IMR-90 (cell line): ENCODE results near the gene OSBPL1A. TPM values are rescaled to one million over a fixed set of nuclear protein-coding genes. Genes with fewer than 3 reads are reported as not detected.

ENCODE experiments used
- ATAC-seq: fragments of 200-7000 bp; cut with Tn5 transposase; 2 replicates; pipeline ENCODE4 v1.9.1; 2020; ENCODE audit warnings: low read depth, mild to moderate bottlenecking, moderate library complexity
- BruUV-seq: library from RNA; stranded (reverse); fragments of 400-500 nt; replicated peaks from 2 replicates; lab custom pipeline; 2021; lab: Mats Ljungman, UMichigan
- CTCF ChIA-PET: fragments of 300-600 bp; formaldehyde crosslinking; extraction: SDS; loops from one replicate; lab custom pipeline; 2021; ENCODE audit warnings: antibody characterized with exemption; lab: Yijun Ruan, JAX
- POLR2A ChIA-PET: fragments of 300-600 bp; sonication (Branson Sonifier 250); formaldehyde crosslinking; loops from one replicate; lab custom pipeline; 2022; ENCODE audit warnings: antibody characterized with exemption; ENCODE audit not compliant: unreplicated experiment; lab: Charles Lee
- DNase-seq: peaks from one replicate; pipeline ENCODE4 v3.0.0; 2013
- H2AFZ ChIP-seq: replicated peaks from 2 replicates; pipeline ENCODE3; 2013; ENCODE audit warnings: low read length, mild to moderate bottlenecking; ENCODE audit not compliant: poor library complexity
- H2AK5ac ChIP-seq: 2 replicates; pipeline ENCODE4 v1.6.1; 2013; ENCODE audit warnings: low read depth, low read length, inconsistent platforms
- H2AK9ac ChIP-seq: replicated peaks from 2 replicates; pipeline ENCODE3; 2013; ENCODE audit warnings: mild to moderate bottlenecking, low read depth, low read length, moderate library complexity; ENCODE audit not compliant: poor library complexity
- H2BK120ac ChIP-seq: 2 replicates; pipeline ENCODE4 v1.6.1; 2013; ENCODE audit warnings: low read depth, low read length, inconsistent platforms
- H2BK15ac ChIP-seq: 3 replicates; pipeline ENCODE4 v1.6.1; 2013; ENCODE audit warnings: low read depth, low read length, inconsistent platforms
- H2BK20ac ChIP-seq: 2 replicates; pipeline ENCODE4 v1.6.1; 2013; ENCODE audit warnings: low read depth, mild to moderate bottlenecking, inconsistent platforms, low read length, moderate library complexity
- H2BK5ac ChIP-seq: 2 replicates; pipeline ENCODE4 v1.6.1; 2013; ENCODE audit warnings: mild to moderate bottlenecking, low read depth, low read length, inconsistent platforms; ENCODE audit not compliant: poor library complexity, severe bottlenecking
- H3K14ac ChIP-seq: replicated peaks from 2 replicates; pipeline ENCODE4 v1.6.1; 2013; ENCODE audit warnings: low read depth, low read length, inconsistent platforms
- H3K18ac ChIP-seq: 2 replicates; pipeline ENCODE4 v1.6.1; 2013; ENCODE audit warnings: low read depth, low read length, control low read depth
- H3K23ac ChIP-seq: 2 replicates; pipeline ENCODE4 v1.6.1; 2013; ENCODE audit warnings: low read depth, low read length, inconsistent platforms
- H3K27ac ChIP-seq: 2 replicates; pipeline ENCODE4 v1.5.1; 2013; ENCODE audit warnings: mild to moderate bottlenecking, control low read depth, low read length; ENCODE audit not compliant: insufficient read depth
- H3K27me3 ChIP-seq: 2 replicates; pipeline ENCODE4 v1.6.1; 2013; ENCODE audit warnings: low read length; ENCODE audit not compliant: control insufficient read depth, insufficient read depth
- H3K36me3 ChIP-seq: 2 replicates; pipeline ENCODE4 v1.6.1; 2013; ENCODE audit warnings: low read length, mixed read lengths; ENCODE audit not compliant: control insufficient read depth, insufficient read depth
- H3K4ac ChIP-seq: 2 replicates; pipeline ENCODE4 v1.6.1; 2013; ENCODE audit warnings: low read depth, low read length, inconsistent platforms
- H3K4me1 ChIP-seq: 2 replicates; pipeline ENCODE4 v1.6.1; 2013; ENCODE audit warnings: low read length, mixed read lengths; ENCODE audit not compliant: control insufficient read depth, insufficient read depth
- H3K4me2 ChIP-seq: 2 replicates; pipeline ENCODE4 v1.6.1; 2013; ENCODE audit warnings: low read depth, mild to moderate bottlenecking, control low read depth, low read length, moderate library complexity
- H3K4me3 ChIP-seq: 2 replicates; pipeline ENCODE4 v1.5.1; 2013; ENCODE audit warnings: low read depth, mild to moderate bottlenecking, control low read depth, low read length, moderate library complexity; ENCODE audit not compliant: insufficient read depth
- H3K56ac ChIP-seq: 2 replicates; pipeline ENCODE4 v1.6.1; 2013; ENCODE audit warnings: low read length, inconsistent platforms; ENCODE audit not compliant: insufficient read depth; ENCODE audit errors: extremely low read depth
- H3K79me1 ChIP-seq, 2 experiments: 2 replicates each; pipeline ENCODE4 v1.6.1; 2013; ENCODE audit warnings: low read length in 2 of 2, inconsistent platforms in 1 of 2, low read depth in 1 of 2
- H3K9ac ChIP-seq: 2 replicates; pipeline ENCODE4 v1.6.1; 2013; ENCODE audit warnings: low read depth, low read length, control low read depth
- H3K9me1 ChIP-seq: 2 replicates; pipeline ENCODE4 v1.6.1; 2013; ENCODE audit warnings: low read length, inconsistent platforms; ENCODE audit not compliant: insufficient read depth
- H3K9me3 ChIP-seq: 2 replicates; pipeline ENCODE4 v1.6.1; 2013; ENCODE audit warnings: low read length; ENCODE audit not compliant: control insufficient read depth, insufficient read depth
- H4K20me1 ChIP-seq: 2 replicates; pipeline ENCODE4 v1.6.1; 2013; ENCODE audit warnings: low read length, inconsistent platforms; ENCODE audit not compliant: insufficient read depth
- H4K5ac ChIP-seq: 2 replicates; pipeline ENCODE4 v1.6.1; 2013; ENCODE audit warnings: mild to moderate bottlenecking, low read depth, low read length, control low read depth
- H4K8ac ChIP-seq, 2 experiments: 2 replicates each; pipeline ENCODE4 v1.6.1; 2013; ENCODE audit warnings: low read depth in 2 of 2, low read length in 2 of 2, control low read depth in 1 of 2, inconsistent platforms in 1 of 2
- H4K91ac ChIP-seq: 2 replicates; pipeline ENCODE4 v1.6.1; 2013; ENCODE audit warnings: low read depth, low read length, inconsistent platforms; ENCODE audit not compliant: insufficient read depth
- CHD1 ChIP-seq: IDR thresholded peaks from 2 replicates; pipeline ENCODE4 v1.6.1; 2012; ENCODE audit warnings: low read depth, low read length, improper control_type of control experiment
- MXI1 ChIP-seq: IDR thresholded peaks from 2 replicates; pipeline ENCODE4 v1.6.1; 2012; ENCODE audit warnings: low read depth, mild to moderate bottlenecking, low read length, moderate library complexity, borderline replicate concordance
- RFX5 ChIP-seq: IDR thresholded peaks from 2 replicates; pipeline ENCODE4 v1.8.0; 2012; ENCODE audit warnings: low read depth, mild to moderate bottlenecking, low read length, moderate library complexity
- WGBS, 2 experiments: methylation state at CpG; one replicate each; pipeline versions ENCODE4 v1.1.5 to v1.1.7; 2013; ENCODE audit warnings: missing lambda C conversion rate in 2 of 2; ENCODE audit not compliant: insufficient read length in 1 of 2; ENCODE audit errors: extremely low coverage in 2 of 2; 5-methylcytosine and 5-hydroxymethylcytosine counted together
- dilution Hi-C: fragments of 300-500 bp; cut with HindIII; formaldehyde crosslinking; loops from one replicate; pipeline ENCODE4 v1.14.3; 2018; ENCODE audit warnings: low sequenced_read_pairs; ENCODE audit not compliant: unreplicated experiment
- in situ Hi-C: fragments of 300-500 bp; cut with MboI; formaldehyde crosslinking; loops from 3 replicates; pipeline ENCODE4 v1.14.3; 2019; ENCODE audit warnings: low sequenced_read_pairs, inconsistent platforms, mixed read lengths
- intact Hi-C: fragments of 100-400 bp; cut with micrococcal nuclease; formaldehyde crosslinking; loops from 2 replicates; pipeline ENCODE4 v1.10.0; 2022
- polyA plus RNA-seq, 3 experiments: library from polyadenylated mRNA; depleted of rRNA; stranded (reverse); fragments of >200 nt; gene quantifications; 2 replicates each; pipeline ENCODE4 v1.2.3, GENCODE V29; 2012; ENCODE audit warnings: low replicate concordance in 1 of 3
- total RNA-seq: library from RNA; depleted of rRNA; stranded (reverse); fragments of >200 nt; gene quantifications from 2 replicates; pipeline ENCODE4 v1.2.3, GENCODE V29; 2012

The OSBPL1A gene
- total and polyA plus RNA-seq, 2 of the 4 experiments (the other 2 are of a cell fraction), result 29.4 to 70.4 TPM

DNA sequence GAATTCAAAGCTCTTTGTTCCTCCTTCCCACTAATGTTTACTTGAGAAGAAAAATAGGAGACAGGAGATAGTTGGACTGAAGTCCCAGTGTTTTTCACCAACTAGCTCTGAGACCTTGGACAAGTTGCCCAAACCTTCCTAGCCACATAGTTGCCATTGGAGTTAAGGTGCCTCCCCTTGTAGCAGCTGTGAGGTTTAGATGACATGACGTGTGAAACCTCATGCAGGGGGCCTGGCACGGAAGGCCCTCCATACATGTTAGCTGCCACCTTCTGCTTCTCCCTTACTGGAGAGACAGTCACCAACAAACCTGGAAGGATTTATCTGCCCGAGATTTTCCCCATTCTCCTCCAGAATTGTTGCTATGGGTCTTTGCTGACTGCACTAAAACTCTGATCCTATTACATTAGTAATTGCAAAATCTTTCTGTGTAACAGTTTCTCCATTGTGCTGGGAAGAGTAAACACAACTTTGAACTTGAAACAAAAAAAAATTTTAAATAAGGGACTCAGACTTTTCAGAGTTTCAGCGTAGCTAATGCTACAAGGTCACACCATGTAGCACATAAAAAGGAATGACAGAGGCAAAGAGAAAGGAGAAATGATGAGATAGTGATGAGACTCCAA lies 282.6 kb downstream of the OSBPL1A start:
- H2BK5ac ChIP-seq, result no peak overlapping the region
- peaks cover 8% of the 10 kb centered on the region for H3K9me1 ChIP-seq
- no peak overlapping the region for H2BK15ac ChIP-seq
- H2AK5ac ChIP-seq, result no peak overlapping the region
- no peak for TF ChIP-seq MXI1
- TF ChIP-seq RFX5, result no peak
- TF ChIP-seq CHD1, result no peak
- POLR2A ChIA-PET, result interaction anchor here (1.1 kb wide), 1 partner anchor 24 kb away, joined by 4 read pairs; the partner anchor contains the start of gene CABYR
- H3K4me2 ChIP-seq, result no peak overlapping the region; the same call in 1 of the 2 replicates
- intact Hi-C loops, result loop anchor here (5.0 kb wide), 2 partner anchors 303 to 413 kb away; no protein-coding TSS in a partner anchor
- peaks cover 20% of the 10 kb centered on the region for H3K36me3 ChIP-seq
- H4K5ac ChIP-seq, result no peak overlapping the region
- H4K8ac ChIP-seq, result no peak overlapping the region
- no peaks in the 10 kb centered on the region; the same call in 1 of the 2 replicates for H4K20me1 ChIP-seq
- H3K9ac ChIP-seq, result no peak overlapping the region
- H3K27me3 ChIP-seq, result no peaks in the 10 kb centered on the region
- ATAC-seq, result 0 out of 2 replicates have a peak, but pooled peaks have one; percentile 19
- no peak overlapping the region for H3K27ac ChIP-seq
- no peak overlapping the region for H2AK9ac ChIP-seq
- H3K18ac ChIP-seq, result peak overlapping the region; percentile 16; the same call in 1 of the 2 replicates
- CTCF ChIA-PET, result interaction anchor here (1.3 kb wide), 1 partner anchor 196 kb away, joined by 4 read pairs; no protein-coding TSS in a partner anchor
- WGBS, 2 experiments, result no CpG with 5 or more reads among the region's 4 CpGs
- no peak overlapping the region for H3K4me3 ChIP-seq
- DNase-seq, result peak; percentile 4
- no peak overlapping the region for H2AFZ ChIP-seq
- 0 out of 2 replicates have a peak overlapping the region, but pooled peaks have one; percentile 29 for H3K14ac ChIP-seq
- H2BK20ac ChIP-seq, result no peak overlapping the region
- H3K79me1 ChIP-seq, result peaks cover 0 to 5% of the 10 kb centered on the region in 2 experiments; a peak in 2 of 4 replicates
- H3K23ac ChIP-seq, result no peak overlapping the region
- H4K91ac ChIP-seq, result no peak overlapping the region
- in situ Hi-C loops, result loop anchor here (10.0 kb wide), 1 partner anchor 490 kb away; no protein-coding TSS in a partner anchor
- dilution Hi-C loops, result no loop called here
- no TSS peak for BruUV-seq
- no peaks in the 10 kb centered on the region for H3K9me3 ChIP-seq
- H2BK120ac ChIP-seq, result no peak overlapping the region
- H3K4me1 ChIP-seq, result peaks cover 10% of the 10 kb centered on the region
- H3K4ac ChIP-seq, result no peak overlapping the region
- H3K56ac ChIP-seq, result no peak overlapping the region
